ENCODE measurements around the gene SDC3.

The SDC3 gene

DNA sequence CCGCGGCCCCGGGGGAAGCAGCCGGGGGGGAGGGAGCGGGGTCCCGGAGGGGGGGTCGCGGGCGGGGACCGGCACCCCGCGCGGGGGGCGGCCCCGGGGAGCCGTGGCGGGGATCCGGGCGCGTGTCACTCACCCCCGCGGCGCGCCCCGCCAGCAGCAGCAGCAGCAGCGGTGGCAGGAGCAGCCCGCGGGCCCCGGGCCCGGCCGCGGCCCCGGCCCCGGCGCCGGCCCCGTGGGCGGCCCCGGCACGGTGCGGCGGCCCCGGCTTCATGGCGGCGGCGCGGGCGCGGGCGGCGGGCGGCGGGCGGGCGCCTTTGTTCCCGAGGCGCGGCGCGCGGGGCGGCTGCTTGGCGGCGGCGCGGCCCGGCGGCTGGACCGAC lies 252 bp downstream of the SDC3 start:
- H3K4me3 Mint-ChIP-seq: no peak overlapping the region
- H3K4me1 Mint-ChIP-seq: peaks cover 26% of the 10 kb centered on the region
- no peaks in the 10 kb centered on the region for H3K9me3 Mint-ChIP-seq
- peaks cover 9% of the 10 kb centered on the region for H3K27me3 Mint-ChIP-seq (ENCODE audit: low read depth)
- H3K27ac Mint-ChIP-seq: no peak overlapping the region
- no peaks in the 10 kb centered on the region for H3K36me3 Mint-ChIP-seq (ENCODE audit: low read depth)
- TF ChIP-seq, protein P1, sequence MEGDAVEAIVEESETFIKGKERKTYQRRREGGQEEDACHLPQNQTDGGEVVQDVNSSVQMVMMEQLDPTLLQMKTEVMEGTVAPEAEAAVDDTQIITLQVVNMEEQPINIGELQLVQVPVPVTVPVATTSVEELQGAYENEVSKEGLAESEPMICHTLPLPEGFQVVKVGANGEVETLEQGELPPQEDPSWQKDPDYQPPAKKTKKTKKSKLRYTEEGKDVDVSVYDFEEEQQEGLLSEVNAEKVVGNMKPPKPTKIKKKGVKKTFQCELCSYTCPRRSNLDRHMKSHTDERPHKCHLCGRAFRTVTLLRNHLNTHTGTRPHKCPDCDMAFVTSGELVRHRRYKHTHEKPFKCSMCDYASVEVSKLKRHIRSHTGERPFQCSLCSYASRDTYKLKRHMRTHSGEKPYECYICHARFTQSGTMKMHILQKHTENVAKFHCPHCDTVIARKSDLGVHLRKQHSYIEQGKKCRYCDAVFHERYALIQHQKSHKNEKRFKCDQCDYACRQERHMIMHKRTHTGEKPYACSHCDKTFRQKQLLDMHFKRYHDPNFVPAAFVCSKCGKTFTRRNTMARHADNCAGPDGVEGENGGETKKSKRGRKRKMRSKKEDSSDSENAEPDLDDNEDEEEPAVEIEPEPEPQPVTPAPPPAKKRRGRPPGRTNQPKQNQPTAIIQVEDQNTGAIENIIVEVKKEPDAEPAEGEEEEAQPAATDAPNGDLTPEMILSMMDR (IDR thresholded peaks at IDR 0.05; ENCODE audit: unreplicated experiment in 3 of 3): no peak

DNA sequence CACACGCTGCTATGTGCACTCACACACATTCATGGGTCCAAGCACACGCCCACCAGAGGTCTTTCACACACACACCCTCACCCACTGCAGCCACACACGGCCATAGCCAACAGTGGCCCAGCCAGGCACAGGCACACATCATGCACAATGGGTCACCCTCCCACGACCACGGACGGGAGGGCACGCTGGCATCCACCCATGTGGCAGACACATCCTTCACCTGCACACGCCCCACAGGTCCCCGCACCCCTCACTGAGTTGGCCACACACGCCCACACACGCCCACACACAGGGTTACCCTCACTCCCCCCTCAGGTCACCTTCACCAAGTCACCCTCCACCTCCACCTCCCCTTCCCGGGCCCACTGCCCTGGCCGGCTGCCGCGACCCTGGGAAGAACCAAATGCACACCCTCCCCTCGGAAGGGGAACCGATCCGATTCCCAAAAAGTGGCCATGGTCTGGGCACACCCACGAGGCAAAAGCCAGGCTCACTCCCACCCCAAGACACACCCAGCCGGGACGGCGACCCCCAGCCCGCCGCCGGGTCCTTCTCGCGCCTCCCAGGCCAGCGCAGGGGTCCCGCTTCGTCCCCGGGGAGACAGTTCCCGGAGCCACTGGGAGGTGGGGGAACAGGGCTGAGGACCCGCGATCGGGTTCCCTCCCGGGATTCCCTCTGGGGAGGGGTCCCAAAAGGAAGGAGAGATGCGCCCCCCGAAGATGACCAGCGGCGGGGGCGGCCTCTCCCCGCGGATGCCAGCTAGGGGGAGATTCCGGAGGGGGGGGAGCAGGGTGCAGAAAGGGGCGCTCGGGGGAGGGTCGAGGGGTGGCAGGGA lies 860 bp downstream of the SDC3 start:
- Mint-ChIP-seq H3K36me3 (ENCODE audit: low read depth) (no peaks in the 10 kb centered on the region), H3K4me3 (peak overlapping the region; percentile 87 to 98 (median 94))

DNA sequence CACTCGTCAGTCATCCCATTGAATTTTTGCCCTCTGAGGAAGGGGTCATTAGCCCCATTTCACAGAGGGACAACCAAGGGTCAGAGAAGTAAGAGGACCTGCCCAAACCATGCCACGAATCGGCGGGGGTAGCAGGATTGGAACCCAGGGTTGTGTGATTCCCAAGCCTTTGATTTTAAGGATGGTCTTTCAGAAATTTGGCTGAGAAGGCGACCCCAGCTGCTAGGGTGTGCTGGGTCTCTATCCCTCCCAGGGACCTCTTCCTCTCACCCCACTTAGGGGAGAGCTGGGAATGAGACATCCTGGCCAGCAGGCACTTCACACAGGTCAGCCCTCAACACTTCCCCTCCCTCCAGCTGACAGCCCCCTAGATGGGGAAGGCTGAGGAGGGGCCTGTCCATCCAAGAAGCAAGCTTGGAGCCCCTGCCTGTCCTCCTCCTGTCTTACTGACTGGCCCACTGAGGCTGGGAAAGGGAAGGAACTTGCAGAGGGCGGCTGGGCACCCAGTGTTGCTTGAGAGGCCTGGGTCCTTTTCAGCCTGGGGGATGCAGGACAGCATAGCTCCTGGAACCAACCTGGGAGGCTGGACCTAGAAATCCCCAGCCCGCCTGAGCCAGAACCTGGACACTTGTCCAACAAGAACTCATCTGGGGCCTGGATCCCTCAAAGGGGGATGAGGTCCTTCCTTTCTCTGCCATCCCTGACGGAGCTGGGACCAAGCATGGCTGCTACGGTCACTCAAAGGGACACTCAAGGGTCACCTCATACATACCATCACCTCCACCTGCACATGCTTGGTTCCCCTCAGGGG lies 1.7 kb downstream of the SDC3 start:
- Mint-ChIP-seq H3K27me3 (ENCODE audit: low read depth) (peaks cover 8% of the 10 kb centered on the region), H3K9me3 (no peaks in the 10 kb centered on the region), H3K36me3 (ENCODE audit: low read depth) (no peaks in the 10 kb centered on the region), H3K4me3 (peak overlapping the region; percentile 87 to 98 (median 94)), H3K27ac (peak overlapping the region in 2 of 3 experiments; percentile 85 to 93), H3K4me1 (peaks cover 33% of the 10 kb centered on the region)
- TF ChIP-seq, protein P1 (IDR thresholded peaks at IDR 0.05; ENCODE audit: unreplicated experiment in 3 of 3): no peak

More for the DNA sequence above, 860 bp downstream of the SDC3 start:
- Mint-ChIP-seq H3K27ac (peak overlapping the region in 2 of 3 experiments; percentile 85 to 93), H3K4me1 (peaks cover 32% of the 10 kb centered on the region), H3K27me3 (ENCODE audit: low read depth) (peaks cover 8% of the 10 kb centered on the region), H3K9me3 (no peaks in the 10 kb centered on the region)
- TF ChIP-seq, protein P1 (IDR thresholded peaks at IDR 0.05; ENCODE audit: unreplicated experiment in 3 of 3): no peak

DNA sequence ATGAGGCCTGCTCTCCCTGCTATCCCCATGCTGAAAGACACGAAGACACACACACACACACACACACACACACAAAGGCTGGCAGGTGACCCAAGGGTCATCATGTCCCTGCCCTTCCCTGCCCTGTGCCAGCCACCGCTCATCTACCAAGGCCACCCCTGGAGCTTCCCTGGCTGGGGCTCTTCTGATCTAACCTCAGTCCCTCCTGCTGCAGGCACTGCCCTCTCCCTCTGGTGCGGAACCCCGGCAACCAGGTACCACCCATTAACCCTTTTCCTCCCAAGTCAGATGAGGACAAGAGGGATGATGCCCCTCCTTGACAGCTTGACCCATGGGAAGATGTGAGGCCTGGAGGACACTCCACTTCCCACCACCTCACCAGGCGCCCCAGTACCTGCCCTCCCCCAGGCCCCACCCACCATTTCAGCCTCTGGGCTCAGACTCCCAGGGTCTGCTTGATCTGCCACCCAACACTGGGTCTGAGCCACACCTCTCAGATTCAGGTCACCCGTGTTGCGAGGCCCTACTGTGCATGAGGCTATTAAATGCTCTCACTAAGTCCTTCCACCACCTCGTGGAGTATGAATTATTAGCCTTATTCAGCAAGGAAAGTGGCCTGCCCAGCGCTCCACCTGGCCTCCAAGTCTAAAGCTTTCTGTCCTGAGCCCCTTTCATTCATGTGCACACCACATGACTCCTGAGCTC lies 2.5 kb downstream of the SDC3 start:
- TF ChIP-seq, protein P1 (IDR thresholded peaks at IDR 0.05; ENCODE audit: unreplicated experiment in 3 of 3): no peak
- H3K4me3 Mint-ChIP-seq: peak overlapping the region; percentile 69 to 98 (median 94)
- peak overlapping the region in 2 of 3 experiments; percentile 52 to 63 for H3K27ac Mint-ChIP-seq
- H3K4me1 Mint-ChIP-seq: peaks cover 33% of the 10 kb centered on the region
- peaks cover 8% of the 10 kb centered on the region for H3K27me3 Mint-ChIP-seq (ENCODE audit: low read depth)
- no peaks in the 10 kb centered on the region for H3K36me3 Mint-ChIP-seq (ENCODE audit: low read depth)
- H3K9me3 Mint-ChIP-seq: no peaks in the 10 kb centered on the region

DNA sequence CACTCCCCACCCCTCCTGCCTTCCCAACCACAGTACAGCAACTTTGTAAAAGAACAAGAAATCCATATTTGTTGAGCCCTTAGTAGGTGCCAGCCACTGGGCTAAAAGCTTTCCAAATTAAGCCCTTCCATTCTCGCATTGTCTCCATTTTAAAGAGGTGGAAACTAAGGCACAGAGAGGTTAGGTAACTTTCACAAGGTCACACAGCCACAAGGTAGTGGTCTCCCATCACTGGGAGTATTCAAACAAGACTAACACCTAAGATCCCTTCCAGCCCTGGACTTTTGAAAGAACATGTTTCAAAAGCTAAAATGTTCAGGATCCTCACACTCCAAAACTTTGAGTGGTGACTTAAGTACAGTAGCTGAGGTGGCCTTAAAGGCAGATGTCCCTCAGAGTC lies 3.2 kb downstream of the SDC3 start:
- peak overlapping the region in 1 of 3 experiments; percentile 63 for H3K27ac Mint-ChIP-seq
- peaks cover 33% of the 10 kb centered on the region for H3K4me1 Mint-ChIP-seq
- no peaks in the 10 kb centered on the region for H3K36me3 Mint-ChIP-seq (ENCODE audit: low read depth)
- TF ChIP-seq, protein P1 (IDR thresholded peaks at IDR 0.05; ENCODE audit: unreplicated experiment in 3 of 3): no peak
- peaks cover 5% of the 10 kb centered on the region for H3K27me3 Mint-ChIP-seq (ENCODE audit: low read depth)
- H3K9me3 Mint-ChIP-seq: no peaks in the 10 kb centered on the region
- peak overlapping the region; percentile 53 to 74 (median 69) for H3K4me3 Mint-ChIP-seq

Data from nephron (organoid).